Pulmonary artery endothelial cell (primary cell): ENCODE results near the gene FBXL5. TPM values are rescaled to one million over a fixed set of nuclear protein-coding genes. Genes with fewer than 3 reads are reported as not detected.
"Not testable (repeated sequence)": the region's sequence is repeated elsewhere in the genome, so short reads cannot be mapped to it uniquely, and the experiment has no call there.

Source experiments
- DNase-seq: peaks from one replicate; pipeline ENCODE4 v3.0.0-alpha.2; 2011; ENCODE audit warnings: low read depth, low spot score
- total RNA-seq: library from RNA; depleted of rRNA; stranded (reverse); fragments of >200 nt; gene quantifications from 2 replicates; pipeline ENCODE4 v1.2.3, GENCODE V29; 2014

Gene FBXL5
- total RNA-seq, 1 donor from 2014 or later, result 71.3 TPM

DNA sequence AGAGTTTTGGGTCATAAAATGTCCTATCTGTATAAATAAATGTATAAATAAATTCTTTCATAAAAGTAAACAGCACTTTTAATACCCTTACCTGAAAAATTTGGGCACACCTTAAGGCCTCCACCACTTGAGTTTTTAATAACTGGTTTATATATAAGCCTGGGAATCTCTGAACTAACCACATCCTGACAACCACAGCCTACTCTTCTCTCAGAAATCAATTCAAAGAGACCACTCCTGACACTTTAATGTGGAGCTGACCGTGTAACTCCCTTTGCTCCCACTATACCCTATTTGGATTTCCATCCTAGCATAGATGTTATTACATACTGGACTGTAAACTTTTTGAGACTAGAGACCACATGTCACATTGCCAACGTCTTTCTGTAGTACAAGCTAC, 3.5 kb downstream of the FBXL5 start:
- no peak for DNase-seq

DNA sequence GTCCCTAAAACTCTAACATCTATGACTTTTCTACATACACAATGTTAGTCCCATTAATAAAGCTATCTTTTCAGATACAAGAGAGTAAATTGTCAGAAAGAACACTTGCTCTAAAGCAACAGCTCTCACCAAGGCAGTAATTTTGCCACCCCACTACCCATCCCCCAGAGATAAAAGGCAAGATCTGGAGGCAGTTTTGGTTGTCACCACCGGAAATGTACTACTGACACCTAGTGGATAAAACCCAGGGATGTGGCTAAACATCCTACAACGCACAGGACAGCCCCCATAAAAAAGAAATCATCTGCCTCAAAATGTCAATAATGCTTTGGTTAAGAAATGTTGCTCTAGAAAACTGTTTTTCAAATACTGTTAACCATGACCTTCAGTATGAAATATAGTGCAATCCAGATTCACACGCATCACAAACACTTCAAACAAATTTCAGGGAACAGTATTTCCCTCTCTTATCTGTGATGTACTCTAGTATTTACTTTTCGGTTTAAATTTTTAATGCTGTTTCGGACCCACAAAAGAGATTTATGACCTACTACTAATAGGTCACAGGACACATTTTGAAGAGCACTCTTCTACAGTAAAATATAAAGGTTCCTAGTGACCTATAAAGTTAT, 5.1 kb downstream of the FBXL5 start:
- DNase-seq, result no peak

DNA sequence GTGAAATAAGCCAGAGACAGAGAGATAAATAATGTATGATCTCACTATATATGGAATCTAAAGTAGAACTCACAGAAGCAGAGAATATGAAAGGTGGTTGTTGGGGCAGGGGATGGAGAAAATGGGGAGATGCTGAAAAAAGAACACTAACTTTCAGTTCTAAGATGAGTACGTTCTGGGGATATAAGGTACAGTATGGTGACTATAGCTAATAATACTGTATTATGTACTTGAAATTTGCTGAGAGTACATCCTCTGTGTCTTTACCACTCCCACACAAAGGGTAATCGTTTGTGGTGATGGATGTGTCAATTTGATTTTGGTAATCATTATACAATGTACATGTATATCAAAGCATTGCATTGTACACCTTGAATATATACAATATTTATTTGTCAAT, 6.6 kb downstream of the FBXL5 start:
- no peak for DNase-seq

DNA sequence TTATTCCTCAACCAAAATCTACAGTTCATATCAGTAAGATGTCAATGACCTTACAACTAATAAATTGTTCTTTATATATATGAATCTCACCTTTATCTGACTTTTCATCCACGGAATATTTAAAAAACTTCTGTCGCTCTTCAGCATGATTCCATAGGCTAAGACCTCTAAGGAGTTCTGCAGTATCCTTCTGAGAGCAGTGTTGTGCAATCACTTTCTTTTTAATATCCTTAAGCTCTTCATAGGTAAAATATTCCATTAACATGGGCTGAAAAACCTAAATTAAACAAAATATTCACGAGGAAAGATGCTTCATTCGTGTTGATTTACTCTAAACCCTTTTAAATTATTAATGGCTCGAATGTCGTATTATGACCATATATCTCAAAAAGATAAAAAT, 16.7 kb downstream of the FBXL5 start:
- no peak for DNase-seq

DNA sequence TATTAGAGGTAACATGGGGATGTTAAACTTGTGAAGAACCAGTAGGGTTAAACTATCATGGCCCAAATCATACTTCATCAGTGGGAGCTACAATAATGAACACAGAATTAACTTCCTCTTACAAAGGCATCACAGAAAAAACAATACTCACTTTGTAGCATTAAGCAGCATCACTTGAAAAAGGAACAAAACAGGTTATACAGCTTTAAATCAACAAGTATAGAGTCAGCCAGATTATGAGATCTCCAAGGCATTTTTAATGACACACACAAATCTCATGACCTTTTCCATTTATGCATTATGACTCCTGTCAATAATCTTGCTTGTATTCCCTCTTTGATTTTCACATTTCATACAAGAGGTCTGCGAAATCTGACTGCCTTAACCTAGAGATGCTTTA, 18.3 kb downstream of the FBXL5 start:
- no peak for DNase-seq

DNA sequence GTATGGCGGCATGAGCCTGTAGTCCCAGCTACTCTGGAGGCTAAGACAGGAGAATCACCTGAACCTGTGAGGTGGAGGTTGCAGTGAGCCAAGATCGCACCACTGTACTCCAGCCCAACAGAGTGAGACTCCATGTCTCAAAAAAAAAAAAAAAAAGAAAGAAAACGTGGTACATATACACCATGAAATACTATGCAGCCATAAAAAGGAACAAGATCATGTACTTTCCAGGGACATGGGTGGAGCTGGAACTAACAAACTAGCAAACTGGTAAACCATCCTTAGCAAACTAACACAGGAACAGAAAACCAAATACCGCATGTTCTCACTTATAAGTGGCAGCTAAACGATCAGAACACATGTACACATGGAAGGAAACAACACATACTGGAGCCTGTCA, 37.8 kb downstream of the FBXL5 start:
- DNase-seq, result not testable (repeated sequence)

DNA sequence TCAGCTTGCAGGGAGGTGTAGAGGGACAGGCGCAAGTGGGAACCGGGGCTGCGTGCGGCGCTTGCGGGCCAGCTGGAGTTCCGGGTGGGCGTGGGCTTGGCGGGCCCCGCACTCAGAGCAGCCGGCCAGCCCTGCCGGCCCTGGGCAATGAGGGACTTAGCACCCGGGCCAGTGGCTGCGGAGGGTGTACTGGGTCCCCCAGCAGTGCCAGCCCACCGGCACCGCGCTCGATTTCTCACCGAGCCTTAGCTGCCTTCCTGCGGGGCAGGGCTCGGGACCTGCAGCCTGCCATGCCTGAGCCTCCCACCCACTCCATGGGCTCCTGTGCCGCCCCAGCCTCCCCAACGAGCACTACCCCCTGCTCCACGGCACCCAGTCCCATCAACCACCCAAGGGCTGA, 40.3 kb downstream of the FBXL5 start:
- DNase-seq, result not testable (repeated sequence)

DNA sequence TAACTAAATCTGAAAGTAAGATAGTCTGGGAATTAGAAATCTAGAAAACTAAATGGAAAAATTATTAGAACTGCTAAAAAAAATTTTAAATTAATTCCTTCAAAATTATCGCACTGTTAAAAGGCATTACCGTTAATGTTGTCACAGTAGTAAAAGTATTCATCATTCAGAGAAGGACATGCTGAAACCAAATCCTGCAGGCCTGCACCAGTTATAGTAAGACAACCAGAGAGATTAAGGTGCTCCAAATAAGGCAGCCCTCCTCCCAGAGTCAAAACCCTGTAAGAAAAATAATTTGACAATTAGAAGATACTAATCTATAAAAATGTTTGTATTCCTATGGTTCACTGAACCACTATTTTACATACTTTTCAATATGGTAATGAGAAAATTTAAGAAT, 43.0 kb downstream of the FBXL5 start:
- DNase-seq, result no peak

DNA sequence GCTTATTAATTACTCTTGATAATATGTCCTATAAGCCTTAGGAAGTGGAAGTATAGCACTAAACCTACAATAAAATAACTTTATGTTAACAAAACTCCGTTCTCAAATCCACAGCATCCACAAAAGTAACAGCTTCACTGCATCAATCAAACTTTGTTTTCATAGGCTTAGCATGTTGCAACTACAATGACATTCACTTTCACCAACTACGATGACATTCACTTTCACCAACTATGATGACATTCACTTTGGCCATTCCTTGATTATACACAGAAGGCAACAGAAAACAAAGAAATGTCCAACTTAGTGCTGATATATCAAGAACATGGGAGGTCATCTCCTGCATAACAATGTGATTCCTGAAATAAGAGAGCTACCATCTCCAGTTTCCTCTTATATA, 44.3 kb downstream of the FBXL5 start:
- no peak for DNase-seq

DNA sequence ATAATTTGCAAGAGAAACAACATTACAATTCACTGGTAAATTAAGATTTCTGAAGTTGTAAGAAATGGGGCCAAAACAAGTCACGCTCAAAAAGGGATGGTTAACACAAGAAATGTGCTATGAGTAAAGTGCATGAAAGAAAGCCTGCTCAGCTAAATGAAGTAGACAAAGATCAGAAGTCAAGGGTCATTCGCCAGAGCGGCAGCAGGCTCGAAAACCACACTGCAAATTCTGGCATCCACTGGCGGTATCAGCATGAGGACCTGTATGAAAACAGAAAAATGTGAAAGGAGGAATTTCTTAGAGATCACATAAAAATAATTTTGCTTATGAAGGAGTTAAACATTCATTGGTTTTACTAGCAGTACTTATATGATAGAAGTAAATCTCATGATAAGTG, 49.6 kb downstream of the FBXL5 start:
- no peak for DNase-seq

DNA sequence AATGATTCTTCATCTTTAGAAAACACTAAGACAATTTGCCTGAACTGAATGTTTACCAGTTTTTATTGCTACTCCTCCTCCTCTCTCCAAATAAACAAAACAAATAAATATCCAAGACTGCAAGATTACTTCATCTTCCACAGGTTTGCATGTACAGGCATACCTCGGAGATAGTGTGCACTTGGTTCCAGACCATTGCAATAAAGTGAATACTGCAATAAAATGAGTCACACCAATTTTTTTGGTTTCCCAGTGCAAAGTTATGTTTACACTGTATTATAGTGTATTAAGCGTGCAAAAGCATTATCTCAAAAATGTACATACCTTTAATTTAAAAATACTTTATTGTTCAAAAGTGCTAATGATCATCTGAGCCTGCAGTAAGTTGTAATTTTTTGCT, 53.3 kb downstream of the FBXL5 start:
- DNase-seq, result no peak

DNA sequence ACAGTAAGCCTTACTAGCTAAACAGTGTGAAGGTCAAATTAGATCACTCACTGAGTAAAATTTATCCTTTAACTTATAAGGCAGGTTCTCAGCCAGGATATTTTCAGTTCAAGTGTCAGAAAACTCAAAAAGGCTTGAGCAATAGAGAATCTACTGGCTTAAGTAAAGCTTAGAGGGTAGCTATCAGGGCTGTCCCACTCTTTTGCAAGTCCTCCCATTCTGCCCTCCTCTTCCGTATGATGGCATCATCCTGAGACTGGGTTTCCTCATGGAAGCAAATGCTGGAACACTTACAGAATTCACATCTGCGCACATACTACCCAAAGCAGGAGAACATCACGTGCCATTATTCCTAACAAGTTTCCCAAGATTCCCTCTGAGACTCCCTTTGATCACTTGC, 55.0 kb downstream of the FBXL5 start:
- no peak for DNase-seq

DNA sequence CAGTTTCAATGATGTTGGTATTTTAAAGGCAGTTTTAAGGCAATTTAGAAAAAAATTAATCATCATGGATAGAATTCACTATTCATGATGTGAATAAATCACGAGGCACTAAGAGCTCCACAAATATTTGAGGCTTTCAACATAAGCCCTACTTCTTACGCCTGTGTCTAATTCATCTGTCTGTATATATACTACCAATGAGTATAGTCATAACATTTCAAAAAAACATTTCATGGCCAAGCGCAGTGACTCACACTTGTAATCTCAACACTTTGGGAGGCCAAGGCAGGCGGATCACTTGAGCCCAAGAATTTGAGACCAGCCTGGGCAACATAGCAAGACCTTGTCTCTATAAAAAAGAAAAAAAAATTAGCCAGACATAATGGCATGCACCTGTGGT, 56.5 kb downstream of the FBXL5 start:
- DNase-seq, result no peak

DNA sequence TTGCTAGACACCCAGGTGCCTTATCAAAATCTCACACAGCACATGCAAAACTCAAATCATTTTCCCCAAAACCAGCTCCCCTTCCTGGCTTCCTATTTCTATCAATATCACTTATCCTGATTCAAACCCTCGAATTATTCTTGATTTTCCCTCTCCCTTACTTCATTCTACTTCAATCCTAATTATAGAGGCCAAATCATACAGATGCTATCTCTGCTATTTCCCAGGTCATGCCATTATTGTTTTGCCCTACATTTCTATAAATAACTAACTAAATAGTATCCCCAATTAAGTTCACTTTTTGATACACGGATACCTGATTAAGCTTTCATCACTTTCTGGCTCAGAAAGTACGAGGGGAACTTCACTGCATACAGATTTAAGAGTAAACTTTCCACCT, 62.4 kb downstream of the FBXL5 start:
- DNase-seq, result no peak

DNA sequence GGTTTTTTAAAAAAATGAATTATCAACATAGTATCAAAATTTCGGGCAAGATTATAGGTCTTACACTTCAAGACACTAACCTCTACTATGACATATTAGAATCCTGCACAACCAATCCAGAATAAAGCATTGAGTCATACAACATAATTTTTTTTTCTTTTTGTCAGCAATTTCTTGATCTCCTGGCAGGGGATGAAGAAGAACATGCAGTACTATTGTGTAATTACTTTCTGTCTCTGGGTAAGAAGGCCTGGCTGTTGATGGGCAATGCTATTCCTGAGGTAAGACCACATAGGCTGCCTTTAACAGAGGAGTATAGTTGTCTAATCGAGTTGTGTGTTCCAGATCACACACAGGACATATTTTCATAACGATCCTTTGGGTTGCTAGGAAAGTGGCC, 67.5 kb downstream of the FBXL5 start:
- DNase-seq, result no peak

DNA sequence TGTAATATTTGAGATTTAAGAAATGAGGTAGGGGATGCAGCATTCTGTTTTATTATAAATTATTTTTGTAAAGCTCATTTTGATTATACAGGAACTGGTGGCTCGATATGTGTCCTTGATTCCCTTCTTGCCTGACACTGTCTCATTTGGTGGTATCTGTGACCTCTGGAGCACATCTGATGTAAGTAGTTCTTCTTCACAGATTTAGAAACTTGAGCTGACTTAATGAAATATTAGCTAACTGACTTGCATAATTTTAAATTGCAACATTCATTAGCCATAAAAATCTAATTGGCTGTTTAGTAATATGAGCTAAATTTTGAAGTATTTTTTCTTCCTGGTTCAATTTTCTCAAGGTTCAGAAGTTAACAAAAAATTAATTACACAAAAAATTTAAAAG, 69.1 kb downstream of the FBXL5 start:
- DNase-seq, result no peak

DNA sequence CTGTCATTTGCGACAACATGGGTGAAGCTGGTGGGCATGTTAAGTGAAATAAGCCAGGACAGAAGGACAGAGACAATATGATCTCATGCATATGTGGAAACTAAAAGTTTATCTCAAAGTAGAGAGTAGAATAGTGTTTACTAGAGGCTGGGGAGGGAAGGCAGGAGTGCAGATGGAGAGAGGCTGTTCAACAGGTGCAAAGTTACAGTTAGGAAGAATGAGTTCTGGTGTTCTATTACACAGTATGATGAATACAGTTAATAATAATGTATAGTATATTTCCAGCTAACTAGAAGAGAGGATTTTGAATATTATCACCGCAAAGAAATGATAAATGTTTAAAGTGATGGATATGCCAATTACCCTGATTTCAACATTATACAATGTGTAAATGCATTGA, 69.8 kb downstream of the FBXL5 start:
- DNase-seq, result no peak

DNA sequence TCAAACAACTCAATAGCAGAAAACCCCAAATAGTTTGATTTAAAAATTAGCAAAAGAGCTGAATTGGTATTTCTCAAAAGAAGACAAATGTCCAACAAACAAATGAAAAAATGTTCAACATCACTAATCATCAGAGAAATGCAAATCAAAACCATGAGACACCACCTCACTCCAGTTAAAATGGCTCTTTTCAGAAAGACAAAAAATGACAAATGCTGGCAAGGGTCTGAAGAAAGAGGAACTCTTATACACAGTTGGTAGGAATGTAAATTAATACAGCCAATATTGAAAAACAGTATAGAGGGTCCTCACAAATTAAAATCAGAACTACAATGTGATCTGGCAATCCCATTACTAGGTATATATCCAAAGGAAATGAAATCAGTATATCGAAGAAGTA, 70.4 kb downstream of the FBXL5 start:
- no peak for DNase-seq

DNA sequence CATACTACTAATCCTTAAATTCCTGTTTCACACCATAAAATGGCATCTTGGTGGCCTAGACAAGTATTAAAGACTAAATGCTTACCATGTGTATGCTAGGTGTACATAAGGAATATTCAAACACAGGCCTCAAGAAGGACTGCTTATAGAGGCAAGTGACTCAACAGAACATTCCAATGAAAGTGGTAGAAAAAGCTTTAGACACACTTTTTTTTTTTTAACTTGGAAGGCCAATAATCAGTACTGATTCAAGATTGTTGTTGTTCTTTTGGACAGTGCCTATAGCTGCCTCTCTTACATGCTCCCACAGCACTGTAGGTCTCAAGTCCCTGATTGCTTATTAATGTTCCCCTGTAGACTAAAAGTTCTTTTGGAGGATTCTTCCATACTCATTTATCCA, 77.6 kb downstream of the FBXL5 start:
- no peak for DNase-seq

DNA sequence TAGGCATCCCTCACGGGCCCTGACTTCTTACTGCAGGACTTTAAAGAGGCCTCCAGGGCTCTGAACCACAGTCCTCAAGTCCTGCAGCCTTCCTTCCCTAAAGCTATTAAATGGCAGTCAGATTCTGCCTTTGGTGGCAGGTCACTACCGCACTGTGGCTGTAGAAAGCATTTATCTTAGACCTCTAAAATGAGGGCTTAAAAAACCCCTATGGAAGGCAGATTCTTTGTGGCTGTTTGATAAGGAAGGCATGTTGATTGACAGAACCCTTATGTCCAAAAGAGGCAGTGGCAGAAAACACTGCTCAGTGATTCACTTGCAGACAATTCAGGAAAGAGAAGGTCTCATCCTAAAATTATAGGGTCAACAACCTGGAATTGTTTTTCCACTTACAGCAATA, 79.2 kb downstream of the FBXL5 start:
- no peak for DNase-seq

DNA sequence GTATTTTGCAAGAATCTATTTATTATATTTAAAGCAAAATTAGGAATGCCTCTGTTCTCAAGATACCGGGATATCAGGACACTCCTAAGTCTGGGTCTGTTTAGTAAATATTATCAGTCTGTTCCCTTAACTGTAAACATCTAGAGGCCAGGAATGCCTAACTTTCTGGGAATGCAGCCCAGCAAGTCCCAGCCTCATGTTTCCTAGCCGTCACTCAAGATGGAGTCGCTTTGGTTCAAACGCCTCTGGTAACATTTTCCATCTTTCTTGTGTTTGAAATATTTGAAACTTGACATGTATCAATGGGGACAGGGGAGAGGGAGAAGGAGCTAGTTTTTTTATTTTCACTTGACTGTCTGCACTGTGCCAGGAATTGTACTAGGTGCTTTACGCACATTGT, 85.4 kb downstream of the FBXL5 start:
- DNase-seq, result no peak

DNA sequence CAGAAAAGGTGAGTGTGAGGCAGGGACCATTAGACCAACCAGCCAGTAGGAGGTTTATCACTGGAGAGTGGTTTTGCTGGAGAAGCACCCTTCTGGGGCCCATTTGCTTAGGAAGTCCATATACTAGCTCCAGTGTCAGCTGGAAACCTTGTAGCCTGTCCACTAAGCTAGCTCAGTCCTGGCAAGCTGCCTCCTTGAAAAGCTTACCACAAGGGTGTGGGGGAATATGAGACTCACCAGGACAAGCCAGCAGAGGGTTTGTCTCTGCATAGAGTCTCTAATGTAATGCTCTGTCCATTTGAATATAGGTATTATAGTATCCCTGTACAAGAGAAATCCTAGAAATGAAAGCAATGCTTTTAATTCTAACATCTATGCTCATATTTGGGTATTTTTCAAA, 86.3 kb downstream of the FBXL5 start:
- DNase-seq, result no peak

DNA sequence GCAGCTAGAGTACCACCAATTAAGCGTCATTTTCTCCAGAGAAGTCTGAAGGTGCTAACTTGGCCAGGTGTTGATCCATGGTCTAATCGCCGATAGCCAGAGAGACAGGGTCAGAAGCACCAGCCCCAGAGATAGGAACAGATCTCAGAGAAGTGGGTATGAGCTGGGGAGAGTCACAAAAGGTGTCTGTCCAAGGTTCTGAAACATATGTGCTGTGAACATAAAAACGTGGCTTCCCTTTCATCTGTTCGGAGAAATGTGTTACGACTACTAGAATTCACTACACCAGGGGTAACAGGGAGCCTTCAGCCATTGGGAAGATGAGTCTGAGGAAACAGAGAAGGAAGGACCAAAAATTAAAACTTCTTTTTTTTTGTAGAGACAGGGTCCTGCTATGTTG, 91.3 kb downstream of the FBXL5 start:
- no peak for DNase-seq

DNA sequence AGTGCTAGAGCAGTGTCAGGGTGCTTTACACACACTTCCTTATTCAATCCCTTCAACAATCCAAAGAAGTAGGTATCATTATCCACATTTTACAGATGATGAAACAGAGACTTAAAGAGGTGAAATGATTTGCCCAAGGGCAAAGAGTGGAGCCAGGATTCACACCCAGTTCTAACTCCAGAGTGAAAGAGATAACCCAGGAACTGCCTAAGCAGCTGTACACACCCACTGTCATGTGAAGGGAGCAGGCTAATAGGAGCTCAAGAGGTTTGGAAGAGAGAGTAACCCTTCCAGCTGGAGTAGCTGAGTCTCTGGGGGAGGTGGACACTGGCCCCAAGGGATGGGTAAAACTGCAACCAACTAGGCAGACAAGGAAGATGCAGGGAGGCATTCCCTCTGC, 92.5 kb downstream of the FBXL5 start:
- DNase-seq, result no peak
